Epithelial cell of proximal tubule (primary cell): ENCODE measurements around the gene GASK1A. TPM values are rescaled to one million over a fixed set of nuclear protein-coding genes. Genes with fewer than 3 reads are reported as not detected.

Experiments
- DNase-seq: peaks from one replicate; pipeline ENCODE4 v3.0.0-alpha.2; 2011; ENCODE audit warnings: low read depth
- H3K4me3 ChIP-seq: 2 replicates; pipeline ENCODE4 v1.5.1; 2011; ENCODE audit warnings: low read depth, mild to moderate bottlenecking, low read length
- total RNA-seq: library from RNA; depleted of rRNA; stranded (reverse); fragments of >200 nt; gene quantifications from 2 replicates; pipeline ENCODE4 v1.2.3, GENCODE V29; 2015
- TF ChIP-seq, protein P1 (sequence below): conservative IDR thresholded peaks from 2 replicates; pipeline ENCODE4 v1.5.1; 2012; ENCODE audit warnings: low read depth, mild to moderate bottlenecking, low read length

Gene GASK1A
- total RNA-seq, 1 donor from 2014 or later = 1.1 TPM

DNA sequence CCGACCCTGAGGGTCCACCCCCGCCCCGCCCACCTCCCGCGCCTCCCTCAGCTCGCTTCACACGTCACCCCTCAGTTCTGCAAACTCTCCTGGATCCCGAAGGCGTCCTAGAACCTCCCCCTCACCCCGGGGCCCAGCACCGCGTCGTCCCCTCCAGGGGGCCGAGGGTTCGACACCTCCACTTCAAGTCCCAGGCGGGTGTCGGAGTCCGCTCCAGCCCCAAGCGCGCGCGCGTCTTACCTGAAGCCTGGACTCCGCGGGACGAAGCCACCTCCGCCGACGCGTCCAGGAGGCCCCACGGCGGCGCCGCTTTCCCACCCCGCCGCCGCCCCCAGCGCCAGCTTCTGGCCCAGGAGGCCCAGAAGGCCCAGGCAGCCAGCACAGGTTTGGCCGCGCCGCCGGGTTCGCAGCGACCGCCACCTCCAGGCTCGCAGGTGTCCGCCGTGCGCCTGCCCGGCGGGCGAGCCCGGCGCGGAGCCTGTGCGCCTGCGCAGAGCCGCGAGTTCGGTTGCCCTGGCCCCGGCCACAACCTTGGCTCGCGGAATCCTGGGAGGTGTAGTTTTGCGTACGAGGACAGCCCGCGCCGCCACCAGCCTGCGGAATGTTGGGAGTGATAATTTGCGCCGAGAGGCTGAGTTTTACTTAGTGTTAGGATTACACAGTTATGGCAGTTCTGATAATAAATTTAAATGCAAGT is 126.6 kb downstream of the GASK1A start, which contains the start of gene POMGNT2:
TSS of gene POMGNT2 (minus strand) at position 484 of the 697 bp plus-strand sequence. CDS start 24,648 bp downstream, outside the sequence.
- H3K4me3 ChIP-seq = peak within 1 kb of the TSS; percentile 78
- TF ChIP-seq, protein P1, sequence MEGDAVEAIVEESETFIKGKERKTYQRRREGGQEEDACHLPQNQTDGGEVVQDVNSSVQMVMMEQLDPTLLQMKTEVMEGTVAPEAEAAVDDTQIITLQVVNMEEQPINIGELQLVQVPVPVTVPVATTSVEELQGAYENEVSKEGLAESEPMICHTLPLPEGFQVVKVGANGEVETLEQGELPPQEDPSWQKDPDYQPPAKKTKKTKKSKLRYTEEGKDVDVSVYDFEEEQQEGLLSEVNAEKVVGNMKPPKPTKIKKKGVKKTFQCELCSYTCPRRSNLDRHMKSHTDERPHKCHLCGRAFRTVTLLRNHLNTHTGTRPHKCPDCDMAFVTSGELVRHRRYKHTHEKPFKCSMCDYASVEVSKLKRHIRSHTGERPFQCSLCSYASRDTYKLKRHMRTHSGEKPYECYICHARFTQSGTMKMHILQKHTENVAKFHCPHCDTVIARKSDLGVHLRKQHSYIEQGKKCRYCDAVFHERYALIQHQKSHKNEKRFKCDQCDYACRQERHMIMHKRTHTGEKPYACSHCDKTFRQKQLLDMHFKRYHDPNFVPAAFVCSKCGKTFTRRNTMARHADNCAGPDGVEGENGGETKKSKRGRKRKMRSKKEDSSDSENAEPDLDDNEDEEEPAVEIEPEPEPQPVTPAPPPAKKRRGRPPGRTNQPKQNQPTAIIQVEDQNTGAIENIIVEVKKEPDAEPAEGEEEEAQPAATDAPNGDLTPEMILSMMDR = no peak
- peak; percentile 16 for DNase-seq

DNA sequence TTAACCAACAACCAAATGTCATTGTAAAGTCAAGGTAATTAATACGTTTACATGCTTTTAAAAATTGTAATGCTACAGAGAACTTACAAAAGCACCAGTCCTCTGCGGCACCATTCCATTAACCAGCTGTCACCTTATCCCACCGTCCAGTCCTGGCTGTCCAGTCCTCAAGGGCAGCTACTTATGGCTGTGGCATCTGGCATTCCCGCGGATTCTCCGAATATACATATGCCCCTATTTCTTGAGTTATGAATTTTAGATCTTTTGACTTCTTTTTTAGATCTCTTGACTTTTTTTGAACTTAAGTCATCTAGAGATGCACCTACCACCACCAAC is 127.2 kb downstream of the GASK1A start:
- no peak for DNase-seq
- peak overlapping the region; percentile 78 for H3K4me3 ChIP-seq
- TF ChIP-seq, protein P1 = no peak

Other genes starting within 250 kb of the GASK1A start
- gene CCDC13, start 206.1 kb upstream of the GASK1A start, total RNA-seq = 0.65 and 1.7 TPM in 2 replicates
- 246 and 247 TPM in 2 replicates for gene HIGD1A, start 174.8 kb upstream of the GASK1A start, total RNA-seq
- 2.8 and 6.1 TPM in 2 replicates for gene ACKR2, start 169.9 kb upstream of the GASK1A start, total RNA-seq
- gene CYP8B1, start 103.4 kb upstream of the GASK1A start, total RNA-seq = not detected in 2 replicates
- 1.7 and 6.3 TPM in 2 replicates for gene ZNF662, start 73.2 kb upstream of the GASK1A start, total RNA-seq
- 16.1 and 25.3 TPM in 2 replicates for gene POMGNT2, start 126.8 kb downstream of the GASK1A start, total RNA-seq